ENCODE data around the gene CARD11.

The CARD11 gene

DNA sequence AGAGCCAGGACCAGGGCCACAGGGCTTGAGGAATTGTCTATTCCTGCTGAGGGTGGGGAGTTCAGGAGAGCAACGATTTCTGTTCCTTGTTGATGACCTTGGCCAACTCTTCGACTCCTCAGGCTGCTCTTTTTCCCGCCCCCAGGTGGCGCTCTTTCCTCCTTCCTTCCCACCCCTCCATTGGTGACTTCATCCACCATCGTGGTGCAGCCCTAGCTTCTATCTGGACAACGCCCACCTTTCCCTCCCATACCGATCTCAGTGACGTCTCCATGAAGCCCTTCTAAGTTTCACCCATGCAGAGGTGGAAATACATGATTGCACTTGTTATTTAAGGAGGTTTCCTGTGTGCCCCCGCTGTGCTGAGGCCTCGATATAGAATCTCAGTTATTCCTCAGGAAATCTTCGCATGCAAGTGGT lies 22.1 kb upstream of the CARD11 start:
- TF ChIP-seq, protein P1, sequence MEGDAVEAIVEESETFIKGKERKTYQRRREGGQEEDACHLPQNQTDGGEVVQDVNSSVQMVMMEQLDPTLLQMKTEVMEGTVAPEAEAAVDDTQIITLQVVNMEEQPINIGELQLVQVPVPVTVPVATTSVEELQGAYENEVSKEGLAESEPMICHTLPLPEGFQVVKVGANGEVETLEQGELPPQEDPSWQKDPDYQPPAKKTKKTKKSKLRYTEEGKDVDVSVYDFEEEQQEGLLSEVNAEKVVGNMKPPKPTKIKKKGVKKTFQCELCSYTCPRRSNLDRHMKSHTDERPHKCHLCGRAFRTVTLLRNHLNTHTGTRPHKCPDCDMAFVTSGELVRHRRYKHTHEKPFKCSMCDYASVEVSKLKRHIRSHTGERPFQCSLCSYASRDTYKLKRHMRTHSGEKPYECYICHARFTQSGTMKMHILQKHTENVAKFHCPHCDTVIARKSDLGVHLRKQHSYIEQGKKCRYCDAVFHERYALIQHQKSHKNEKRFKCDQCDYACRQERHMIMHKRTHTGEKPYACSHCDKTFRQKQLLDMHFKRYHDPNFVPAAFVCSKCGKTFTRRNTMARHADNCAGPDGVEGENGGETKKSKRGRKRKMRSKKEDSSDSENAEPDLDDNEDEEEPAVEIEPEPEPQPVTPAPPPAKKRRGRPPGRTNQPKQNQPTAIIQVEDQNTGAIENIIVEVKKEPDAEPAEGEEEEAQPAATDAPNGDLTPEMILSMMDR (IDR thresholded peaks at IDR 0.05): peak; percentile 28 to 33
- H3K4me1 ChIP-seq: peaks cover 0 to 15% (median 4%) of the 10 kb centered on the region in 4 donors
- intact Hi-C loops (cut with DNase I; ENCODE audit: low total_unique reads): no loop called here
- H3K27me3 ChIP-seq: peaks cover 0 to 3% of the 10 kb centered on the region in 2 donors
- H3K4me3 ChIP-seq: no peak overlapping the region
- no peaks in the 10 kb centered on the region for H3K9me3 ChIP-seq
- H3K27ac ChIP-seq: no peak overlapping the region
- H3K36me3 ChIP-seq: no peaks in the 10 kb centered on the region
- DNase-seq: no peak

DNA sequence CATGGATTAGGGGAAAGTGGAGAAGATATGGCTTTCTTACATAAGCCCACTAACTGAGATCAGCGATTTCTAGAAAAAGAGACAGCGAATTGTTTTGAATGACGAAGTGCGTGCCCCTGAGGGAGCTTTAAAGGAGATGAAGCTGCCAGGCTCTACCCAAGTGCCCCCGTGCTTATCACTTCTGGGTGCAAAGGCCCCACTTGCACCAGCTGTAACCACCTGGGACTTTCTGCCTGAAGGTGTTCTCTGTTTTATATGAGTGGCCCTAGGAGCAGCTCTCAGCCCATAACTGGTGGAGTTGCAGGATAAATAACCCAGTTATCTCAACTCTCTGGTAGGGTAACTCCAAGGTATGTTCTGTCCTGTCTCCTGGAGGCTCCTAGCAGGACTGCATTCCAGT lies 20.4 kb upstream of the CARD11 start:
- TF ChIP-seq, protein P1 (IDR thresholded peaks at IDR 0.05): no peak
- Histone ChIP-seq H3K4me3 (no peak overlapping the region), H3K27ac (no peak overlapping the region), H3K9me3 (no peaks in the 10 kb centered on the region), H3K36me3 (no peaks in the 10 kb centered on the region), H3K4me1 (peaks cover 0 to 13% (median 4%) of the 10 kb centered on the region in 4 donors), H3K27me3 (peaks cover 0 to 3% of the 10 kb centered on the region in 2 donors)
- DNase-seq: no peak
- intact Hi-C loops (cut with DNase I; ENCODE audit: low total_unique reads): no loop called here

DNA sequence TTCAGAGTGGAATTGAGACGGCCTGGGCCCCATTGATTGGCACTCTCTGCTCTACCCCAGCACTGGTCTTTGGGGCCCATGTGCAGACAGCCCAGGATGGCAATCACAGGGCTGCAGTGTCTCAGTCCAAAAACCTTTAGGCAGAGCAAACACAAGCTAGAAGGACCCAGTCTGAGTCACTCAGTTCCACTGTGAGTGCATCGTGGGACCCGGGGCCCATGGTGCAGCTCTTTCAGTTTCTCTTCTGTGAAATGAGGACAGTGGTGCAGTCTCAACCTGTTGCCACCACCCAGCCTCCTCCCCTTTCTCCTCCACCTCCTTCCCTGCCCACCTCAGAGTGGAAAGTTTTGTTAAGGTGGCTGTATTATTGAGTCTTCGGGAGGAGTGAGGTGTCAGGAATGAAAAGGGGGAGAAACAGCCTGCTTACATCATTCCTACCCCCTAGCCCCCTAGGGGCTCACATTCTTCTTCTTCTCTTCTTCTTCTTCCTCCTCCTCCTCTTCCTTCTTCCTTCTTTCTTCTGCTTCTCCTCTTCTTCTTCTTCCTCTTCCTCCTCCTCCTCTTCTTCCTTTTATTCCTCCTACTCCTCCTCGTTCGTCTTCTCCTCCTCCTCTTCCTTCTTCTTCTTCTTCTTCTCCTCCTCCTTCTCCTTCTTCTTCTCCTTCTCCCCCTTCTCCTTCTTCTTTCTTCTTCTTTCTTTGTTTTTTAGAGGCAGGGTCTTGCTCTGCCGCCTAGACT lies 19.5 kb upstream of the CARD11 start:
- no peak overlapping the region for H3K27ac ChIP-seq
- H3K4me1 ChIP-seq: peaks cover 0 to 5% (median 2%) of the 10 kb centered on the region in 4 donors
- no peaks in the 10 kb centered on the region for H3K9me3 ChIP-seq
- intact Hi-C loops (cut with DNase I; ENCODE audit: low total_unique reads): no loop called here
- no peak for DNase-seq
- H3K27me3 ChIP-seq: peaks cover 0 to 3% of the 10 kb centered on the region in 2 donors
- H3K4me3 ChIP-seq: no peak overlapping the region
- no peaks in the 10 kb centered on the region for H3K36me3 ChIP-seq
- TF ChIP-seq, protein P1 (IDR thresholded peaks at IDR 0.05): no peak

DNA sequence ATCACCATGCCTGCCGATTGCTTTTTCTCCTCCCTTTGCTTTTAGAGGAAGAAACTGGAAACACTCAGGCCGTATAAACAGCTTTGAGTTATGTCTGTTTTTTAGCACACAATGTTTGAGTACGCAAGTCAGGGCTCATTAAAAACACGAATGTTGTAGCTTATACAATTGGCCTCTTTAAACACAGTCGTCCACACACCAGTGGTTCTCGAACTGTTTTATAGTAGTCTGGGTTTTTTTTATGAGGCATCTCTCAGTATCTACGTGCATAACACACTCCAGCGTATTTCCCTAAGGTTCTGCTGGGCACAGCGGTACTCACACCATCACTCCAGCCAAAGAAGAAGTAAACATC lies 13.4 kb upstream of the CARD11 start:
- Histone ChIP-seq H3K4me1 (peaks cover 0 to 4% (median 0%) of the 10 kb centered on the region in 4 donors), H3K4me3 (no peak overlapping the region), H3K27ac (no peak overlapping the region), H3K27me3 (peaks cover 0 to 2% of the 10 kb centered on the region in 2 donors), H3K9me3 (peaks cover 0 to 9% (median 7%) of the 10 kb centered on the region in 3 donors), H3K36me3 (no peaks in the 10 kb centered on the region)
- no peak for DNase-seq
- intact Hi-C loops (cut with DNase I; ENCODE audit: low total_unique reads): no loop called here
- TF ChIP-seq, protein P1 (IDR thresholded peaks at IDR 0.05): no peak

DNA sequence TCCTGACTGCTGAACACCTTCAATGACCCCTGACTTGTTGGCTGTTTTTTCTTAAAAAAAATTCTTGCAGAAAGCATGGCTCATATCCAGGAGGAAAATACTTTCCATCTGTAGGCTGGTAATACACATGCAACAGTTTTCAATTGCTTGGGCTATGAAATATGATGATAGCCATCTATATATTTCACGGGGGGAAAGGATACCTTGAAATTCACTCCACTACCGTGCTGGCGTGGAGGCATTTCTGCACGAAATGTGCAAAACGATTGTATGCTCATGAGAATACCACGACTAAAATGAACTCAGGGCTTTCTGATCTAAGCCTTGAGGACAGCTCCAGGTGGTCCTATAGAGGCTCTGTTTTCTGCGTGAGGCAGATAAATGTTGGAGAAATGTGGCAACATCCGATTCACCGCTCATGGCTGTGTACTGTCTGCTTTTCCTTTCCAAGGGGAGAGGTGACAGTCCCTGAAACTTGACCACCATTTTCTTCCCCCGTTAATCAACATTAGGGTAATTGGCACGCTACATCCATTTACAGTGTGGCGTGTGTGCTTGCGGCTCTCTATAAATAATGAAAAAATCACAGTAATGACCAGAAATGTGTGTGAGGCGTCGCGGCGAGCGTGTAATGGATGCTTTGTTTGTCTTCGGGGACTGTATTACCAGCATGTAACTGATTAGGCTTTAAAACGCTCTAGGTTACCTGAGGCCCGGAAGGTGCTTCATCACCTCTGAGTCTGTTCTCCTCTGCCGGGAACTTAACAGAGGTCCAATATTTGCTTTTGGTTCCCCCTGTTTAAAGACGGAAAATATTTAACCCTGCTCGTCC lies 12.8 kb upstream of the CARD11 start:
- DNase-seq: no peak
- intact Hi-C loops (cut with DNase I; ENCODE audit: low total_unique reads): no loop called here
- TF ChIP-seq, protein P1 (IDR thresholded peaks at IDR 0.05): no peak
- no peak overlapping the region for H3K27ac ChIP-seq
- H3K36me3 ChIP-seq: no peaks in the 10 kb centered on the region
- H3K9me3 ChIP-seq: peaks cover 0 to 9% (median 7%) of the 10 kb centered on the region in 3 donors
- H3K4me3 ChIP-seq: no peak overlapping the region
- H3K4me1 ChIP-seq: peaks cover 0 to 4% (median 0%) of the 10 kb centered on the region in 4 donors
- peaks cover 0 to 2% of the 10 kb centered on the region in 2 donors for H3K27me3 ChIP-seq
